Middle frontal gyrus (tissue), 1 donor: Measurements from ENCODE around the gene TRMT2A.
"Not testable (repeated sequence)": the region's sequence is repeated elsewhere in the genome, so short reads cannot be mapped to it uniquely, and the experiment has no call there.

Experiments
- DNase-seq: peaks from one replicate; pipeline ENCODE4 v3.0.0-alpha.2; 2015; ENCODE audit warnings: low spot score; ENCODE audit errors: extremely low spot score

The TRMT2A gene

GRCh38 chr22:20087319-20088262 is 29.4 kb downstream of the TRMT2A start:
- DNase-seq: no peak

DNA sequence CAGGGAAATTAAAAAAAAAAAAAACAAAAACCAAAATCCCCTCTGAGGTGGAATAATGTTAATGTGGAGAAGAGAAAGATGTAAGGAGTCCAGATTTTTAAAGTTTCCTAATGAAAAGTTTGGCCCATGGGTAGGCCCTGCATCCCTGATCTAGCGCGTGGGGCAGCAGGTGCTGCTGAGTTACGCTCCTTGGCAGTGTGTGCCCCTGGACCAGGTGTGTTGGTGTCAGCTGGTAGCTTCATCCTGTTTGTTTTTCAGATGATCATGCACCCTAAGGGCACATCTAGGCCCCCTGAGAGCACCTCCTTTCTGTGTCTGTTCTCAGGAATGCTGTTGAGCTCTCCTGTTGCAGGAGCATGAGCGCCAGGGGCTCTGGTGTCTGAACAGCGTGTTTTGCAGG is 30.3 kb downstream of the TRMT2A start:
- DNase-seq: no peak

GRCh38 chr22:20086101-20086599 is 30.9 kb downstream of the TRMT2A start:
- no peak for DNase-seq

DNA sequence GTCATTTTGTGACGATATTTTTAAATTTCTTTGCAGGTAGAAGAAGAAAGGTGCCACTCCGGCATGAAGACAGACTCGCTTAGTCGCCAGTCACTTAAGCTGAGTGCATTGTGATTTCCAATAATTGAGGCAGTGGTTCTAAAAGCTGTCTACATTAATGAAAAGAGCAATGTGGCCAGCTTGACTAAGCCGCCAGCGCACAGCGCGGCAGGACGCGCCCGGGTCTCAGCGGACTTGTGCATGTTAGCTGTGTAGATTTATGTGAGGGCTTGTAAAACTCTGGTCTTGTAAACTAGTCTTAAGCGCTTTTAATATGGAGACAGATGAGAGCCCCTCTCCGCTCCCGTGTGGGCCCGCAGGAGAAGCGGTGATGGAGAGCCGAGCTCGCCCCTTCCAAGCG is 31.4 kb downstream of the TRMT2A start:
- no peak for DNase-seq

DNA sequence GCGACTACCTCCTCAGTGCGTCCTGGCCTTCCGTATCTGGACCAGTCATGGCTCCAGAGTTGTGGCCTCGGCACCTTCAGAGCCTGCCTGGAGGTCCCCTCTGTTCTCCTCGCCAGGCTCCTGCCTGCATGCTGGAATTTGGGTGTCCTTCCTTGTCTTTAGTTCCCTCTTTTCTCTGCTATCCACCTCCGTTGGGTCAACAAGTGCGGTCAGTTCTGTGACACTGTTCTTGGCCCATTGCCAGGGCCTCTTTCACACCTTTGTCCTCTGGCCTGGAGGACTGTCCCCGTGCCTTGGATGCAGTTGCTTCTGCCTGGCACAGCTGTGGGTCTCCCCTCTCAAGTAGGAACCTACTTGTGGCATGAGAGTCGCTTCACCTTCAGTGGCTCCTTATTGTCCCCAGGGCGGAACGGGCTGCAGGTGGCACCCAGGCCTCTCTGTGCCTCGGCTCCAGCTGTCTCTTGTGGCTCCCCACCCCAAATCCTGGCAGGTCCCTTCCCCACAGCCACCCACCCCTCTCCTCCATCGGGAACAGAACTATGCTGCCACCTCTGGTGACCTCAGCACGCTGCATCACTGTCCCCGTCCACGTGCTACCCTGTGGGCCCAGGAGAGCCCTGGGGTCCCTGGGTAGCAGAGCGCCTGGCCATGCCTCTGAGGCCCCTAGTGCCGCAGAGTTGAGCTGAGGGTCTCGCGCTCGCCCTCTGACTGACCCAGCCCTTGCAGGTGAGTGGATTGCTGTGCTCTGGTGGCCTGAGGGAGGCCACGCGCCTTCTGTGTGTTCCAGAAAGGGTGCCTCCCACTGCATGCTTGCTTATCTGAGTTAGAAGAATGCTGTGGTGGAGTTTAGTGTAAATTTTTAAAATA is 32.2 kb downstream of the TRMT2A start:
- no peak for DNase-seq

DNA sequence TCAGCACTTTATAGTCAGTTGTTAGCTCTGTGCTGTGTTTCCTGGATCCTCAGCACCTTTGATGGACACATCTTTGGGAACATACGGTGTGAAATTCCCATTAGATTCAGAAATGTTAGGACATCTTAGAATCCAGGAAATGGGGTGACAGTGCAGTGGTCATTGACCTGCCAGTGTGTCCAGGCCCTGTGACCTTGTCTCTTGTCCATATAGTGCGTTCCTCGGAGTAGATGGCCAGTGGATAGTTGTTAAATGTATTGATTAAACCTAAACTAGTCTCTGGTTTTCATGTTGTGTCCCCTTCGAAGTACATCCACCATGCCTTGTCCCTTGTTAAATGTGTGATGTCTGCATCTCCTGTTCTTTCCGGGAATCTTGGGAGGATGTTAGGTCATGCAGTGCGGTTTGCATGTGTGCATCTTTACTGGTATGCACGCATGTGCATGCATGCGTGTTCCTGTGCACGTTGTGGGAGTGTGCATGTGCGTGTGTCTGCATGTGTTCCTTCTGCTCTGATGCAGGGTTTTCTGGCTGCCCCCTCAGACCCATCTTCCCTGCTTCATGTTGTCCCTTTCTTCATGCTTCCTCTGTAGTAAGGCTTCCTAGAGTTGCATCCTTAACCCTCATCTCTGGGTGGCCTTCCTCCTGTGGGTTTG is 33.0 kb downstream of the TRMT2A start:
- DNase-seq: no peak

DNA sequence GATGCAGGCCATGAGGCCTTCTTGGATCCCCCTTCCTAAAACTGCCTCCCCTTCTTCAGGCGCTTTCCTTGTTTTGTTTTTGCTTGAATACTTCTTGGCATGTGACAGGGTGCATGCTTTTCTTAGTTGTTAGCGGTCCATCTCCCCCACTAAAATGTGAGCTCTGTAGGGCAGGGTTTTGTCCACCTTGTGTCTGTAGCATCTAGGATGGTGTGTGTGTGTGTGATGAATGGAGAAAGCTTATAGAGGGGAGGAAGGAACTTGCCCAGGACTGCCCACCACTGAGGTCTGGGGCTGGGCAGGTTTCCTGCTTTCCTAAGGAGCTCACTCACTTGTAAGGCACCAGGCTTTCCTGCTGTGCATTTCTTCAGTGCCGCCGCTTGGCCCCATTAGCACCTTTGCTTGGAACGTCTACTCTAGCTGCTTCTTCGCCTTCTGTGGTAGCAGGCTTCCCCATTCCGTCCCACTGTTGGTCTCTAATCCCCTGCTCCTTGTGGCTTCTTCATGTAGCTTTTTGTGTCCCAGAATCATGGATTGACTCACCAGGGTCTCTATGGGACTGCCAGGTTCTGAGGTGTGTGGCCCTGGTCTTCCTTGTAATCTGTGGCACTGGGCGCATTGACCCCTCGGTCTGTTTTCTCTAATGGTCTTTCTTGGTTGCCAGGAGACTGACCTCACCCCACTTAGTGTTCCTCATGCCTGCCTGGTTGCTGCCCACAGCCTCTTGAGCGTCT is 33.7 kb downstream of the TRMT2A start:
- DNase-seq: no peak

- no peak for DNase-seq
Measured at GRCh38 chr22:20080776-20081654, 36.0 kb downstream of the TRMT2A start.

DNA sequence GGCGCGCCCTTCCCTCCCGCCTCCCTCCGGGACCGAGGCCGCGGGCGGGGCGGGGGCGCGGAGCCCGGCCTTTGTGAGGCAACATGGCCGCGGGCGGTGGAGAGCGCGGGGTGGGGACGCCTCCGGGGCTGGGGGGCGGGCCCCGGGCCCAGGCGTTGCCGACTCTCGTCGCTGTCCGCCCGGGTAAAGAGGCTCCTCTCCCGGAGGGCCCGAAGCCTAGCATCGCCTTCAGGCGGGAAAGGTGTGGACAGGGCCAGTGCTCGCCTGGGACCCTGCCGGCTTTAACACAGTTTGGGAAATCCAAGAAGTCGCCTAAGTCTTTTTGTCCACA is 36.6 kb downstream of the TRMT2A start:
- no peak for DNase-seq

DNA sequence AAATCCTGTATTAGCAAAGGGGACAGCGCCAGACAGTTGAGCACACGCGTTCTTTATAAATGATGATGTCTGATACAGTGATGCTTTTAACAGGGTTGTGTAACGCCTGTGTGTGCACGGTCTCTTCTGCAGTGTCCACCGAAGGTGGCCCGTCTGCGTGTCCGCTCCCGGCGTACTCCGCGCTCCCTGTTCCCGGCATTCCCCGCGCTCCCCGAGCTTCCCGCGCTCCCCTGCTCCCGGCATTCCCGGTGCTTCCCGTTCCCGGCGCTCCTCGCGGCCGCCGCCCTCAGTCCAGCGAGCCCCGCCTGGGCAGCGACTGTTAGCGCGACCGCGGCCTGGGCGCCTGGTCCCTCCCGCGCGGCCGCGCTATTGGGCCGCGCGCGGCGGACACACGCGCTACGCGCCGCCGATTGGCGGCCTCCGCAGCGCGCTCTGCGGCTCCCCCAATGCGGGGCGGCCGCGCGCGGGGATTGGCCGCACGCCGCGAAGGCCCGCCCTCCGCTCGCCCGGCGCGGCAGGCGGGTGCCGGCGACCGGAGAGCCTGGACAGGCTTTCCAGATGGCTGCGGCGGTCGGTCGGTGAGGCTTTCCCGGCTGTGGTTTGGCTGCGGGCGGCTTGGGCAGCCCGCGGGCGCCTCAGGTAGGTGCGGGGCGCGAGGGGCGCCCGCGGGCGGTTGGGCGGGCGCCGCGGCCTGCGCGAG is 37.1 kb downstream of the TRMT2A start, which contains the start of gene DGCR8:
TSS of gene DGCR8 (plus strand) at position 497 of the 700 bp plus-strand sequence. CDS start 5,723 bp downstream, outside the sequence.
- DNase-seq: peak; percentile 94

DNA sequence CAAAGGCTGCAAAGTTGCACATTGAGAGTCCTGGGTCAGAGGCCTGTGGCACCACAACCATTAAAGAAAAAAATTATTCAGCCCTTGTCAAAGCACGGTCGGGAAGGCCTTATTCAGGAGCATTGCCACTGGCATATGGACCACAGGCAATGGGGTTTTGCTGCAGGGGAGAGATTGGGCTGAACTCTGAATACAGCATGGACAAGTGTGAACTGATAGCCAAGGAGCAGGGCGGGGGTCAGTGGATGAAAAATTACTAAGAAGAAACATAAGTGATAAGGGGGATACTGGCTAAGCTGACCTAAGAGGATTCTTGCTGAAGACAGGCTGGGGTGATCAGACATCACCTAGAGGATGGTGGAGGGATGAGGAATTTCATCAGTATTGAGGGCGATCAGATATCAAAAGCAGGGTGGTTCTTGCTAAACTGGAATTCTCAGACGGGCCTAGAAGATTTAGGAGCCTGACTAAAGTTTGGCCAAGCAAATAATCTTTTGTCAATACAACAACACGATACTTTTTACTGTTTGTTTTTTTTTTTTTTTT is 40.3 kb downstream of the TRMT2A start:
- DNase-seq: no peak

DNA sequence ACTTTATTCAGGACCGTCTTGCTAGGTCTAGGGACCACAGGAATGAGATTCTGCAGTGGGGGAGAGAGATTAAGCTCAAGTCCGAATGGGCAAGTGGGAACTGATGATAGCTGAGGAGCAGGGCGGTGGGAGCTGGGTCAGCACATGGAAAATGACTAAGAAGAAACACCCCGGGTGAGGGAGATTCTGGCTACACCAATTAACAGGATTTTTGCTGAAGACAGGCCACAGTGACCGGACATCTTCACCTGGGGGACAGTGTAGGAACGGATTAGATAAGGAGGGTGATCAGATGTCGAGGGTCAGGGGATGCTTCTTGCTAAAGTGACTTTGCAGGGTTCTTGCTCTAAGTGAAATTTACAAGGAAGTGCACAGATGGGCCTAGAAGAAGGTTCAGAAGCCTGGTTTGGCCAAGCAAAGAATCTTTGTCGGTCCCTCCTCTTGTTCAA is 45.5 kb downstream of the TRMT2A start:
- DNase-seq: no peak

DNA sequence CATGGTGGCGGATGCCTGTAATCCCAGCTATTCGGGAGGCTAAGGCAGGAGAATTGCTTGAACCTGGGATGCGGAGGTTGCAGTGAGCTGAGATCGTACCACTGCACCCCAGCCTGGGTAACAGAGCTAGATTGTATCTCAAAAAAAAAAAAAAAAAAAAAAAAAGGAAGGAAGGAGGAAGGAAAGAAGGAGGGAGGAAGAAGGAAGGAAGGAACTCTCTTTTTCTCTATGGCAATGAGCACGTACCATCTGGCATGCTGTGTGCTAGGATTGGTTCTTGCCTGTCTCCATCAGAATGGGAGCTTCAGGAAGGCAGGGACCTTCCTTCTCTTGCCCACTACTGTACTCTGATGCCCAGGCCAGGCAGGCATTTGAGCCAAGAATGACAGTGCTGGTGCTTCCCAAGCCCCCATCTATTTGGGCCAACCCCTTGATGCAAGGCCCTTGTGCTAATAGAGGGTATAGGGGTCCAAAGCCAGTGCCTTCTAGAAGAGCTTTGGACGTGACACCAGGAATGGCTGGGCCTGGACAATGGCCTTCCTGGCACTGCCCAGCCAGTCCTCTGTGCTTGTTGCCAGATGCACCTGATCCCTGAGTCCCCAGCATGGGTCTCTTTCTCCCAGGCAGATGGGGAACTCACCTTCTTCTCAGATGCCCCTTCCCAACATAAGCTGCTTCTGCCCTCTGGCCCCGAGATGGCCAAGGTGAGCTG is 47.5 kb downstream of the TRMT2A start:
- DNase-seq: no peak

DNA sequence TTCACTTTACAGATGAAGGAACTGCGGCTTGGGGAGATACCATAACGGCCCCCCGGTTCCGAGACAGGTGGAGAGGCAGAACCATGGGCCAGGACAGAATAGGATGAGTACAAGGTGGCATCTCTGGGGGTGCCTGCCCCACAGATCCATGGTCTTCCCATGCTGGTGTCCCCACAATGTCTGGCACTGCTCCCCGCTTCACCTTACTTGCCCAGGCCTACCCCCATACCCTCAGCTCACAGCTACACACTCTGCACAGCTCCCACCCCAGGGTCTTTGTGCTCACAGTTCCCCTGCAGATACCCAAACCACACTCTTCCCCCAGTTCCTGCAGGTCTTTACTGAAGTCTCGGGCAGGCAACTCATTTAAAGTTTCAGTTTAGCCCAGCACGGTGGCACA is 48.4 kb downstream of the TRMT2A start:
- no peak for DNase-seq

DNA sequence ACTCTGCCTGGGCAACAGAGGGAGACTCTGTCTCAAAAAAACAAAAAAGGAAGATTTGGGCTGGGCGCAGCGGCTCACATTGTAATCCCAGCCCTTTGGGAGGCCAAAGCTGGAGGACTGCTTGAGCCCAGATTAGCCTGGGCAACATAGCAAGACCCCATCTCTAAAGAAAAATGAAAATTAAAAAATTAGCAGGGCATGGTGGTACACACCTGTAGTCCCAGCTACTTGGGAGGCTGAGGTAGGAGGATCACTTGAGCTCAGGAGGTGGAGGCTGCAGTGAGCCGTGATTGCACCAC is 49.7 kb downstream of the TRMT2A start:
- not testable (repeated sequence) for DNase-seq

GRCh38 chr22:20066617-20067383 is 50.2 kb downstream of the TRMT2A start:
- DNase-seq: no peak

GRCh38 chr22:20065896-20066616 is 51.0 kb downstream of the TRMT2A start:
- DNase-seq: no peak
